Endometrium (tissue), 2 donors: ENCODE data around the gene AP1M1.

Source experiments
- FAIRE-seq: peaks from 2 replicates; lab custom pipeline; 2012; peaks lifted over from hg19 to GRCh38; lab: Jason Lieb, UNC
- donor health status: control.
- donor health status: control.

Gene AP1M1

DNA sequence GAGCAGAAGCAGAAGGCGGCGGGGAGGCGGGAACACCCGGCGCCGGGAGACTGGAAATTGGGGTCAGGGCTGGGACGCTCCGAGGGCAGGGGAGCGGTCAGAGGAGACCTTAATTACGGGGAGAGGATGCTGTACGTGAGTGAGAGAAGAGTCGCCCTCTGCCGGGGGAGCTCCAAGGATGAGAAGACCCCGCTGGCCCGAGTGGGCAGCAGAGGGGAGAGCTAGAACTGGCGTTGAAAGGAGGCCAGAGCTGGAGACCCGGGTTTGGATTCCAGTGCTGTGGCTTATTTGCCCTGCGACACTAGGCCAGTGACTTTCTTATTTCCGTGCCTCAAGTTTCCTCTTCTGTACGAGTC lies 12.0 kb upstream of the AP1M1 start:
- no peak for FAIRE-seq

- no peak for FAIRE-seq
Measured at GRCh38 chr19:16188521-16188920, 9.2 kb upstream of the AP1M1 start.

GRCh38 chr19:16190198-16190597 lies 7.5 kb upstream of the AP1M1 start:
- no peak for FAIRE-seq

DNA sequence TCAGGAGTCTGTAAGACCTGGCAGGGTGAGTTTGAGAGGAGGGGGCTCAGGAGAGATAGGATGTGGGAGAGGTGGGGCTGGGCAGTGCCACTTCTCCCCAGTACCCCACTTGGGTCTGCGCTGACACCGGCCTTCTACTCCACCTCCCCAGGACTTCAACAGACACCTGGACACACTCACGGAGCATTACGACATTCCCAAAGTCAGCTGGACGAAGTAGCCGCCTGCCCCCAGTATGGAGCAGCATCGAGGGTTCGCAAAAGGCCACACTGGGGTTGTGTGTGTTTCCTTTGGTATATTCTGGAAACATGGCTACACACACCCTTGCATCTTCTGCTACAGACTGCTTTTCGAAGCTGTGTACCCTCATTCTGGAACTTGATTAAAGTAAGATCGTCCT lies 7.0 kb upstream of the AP1M1 start:
- no peak for FAIRE-seq

DNA sequence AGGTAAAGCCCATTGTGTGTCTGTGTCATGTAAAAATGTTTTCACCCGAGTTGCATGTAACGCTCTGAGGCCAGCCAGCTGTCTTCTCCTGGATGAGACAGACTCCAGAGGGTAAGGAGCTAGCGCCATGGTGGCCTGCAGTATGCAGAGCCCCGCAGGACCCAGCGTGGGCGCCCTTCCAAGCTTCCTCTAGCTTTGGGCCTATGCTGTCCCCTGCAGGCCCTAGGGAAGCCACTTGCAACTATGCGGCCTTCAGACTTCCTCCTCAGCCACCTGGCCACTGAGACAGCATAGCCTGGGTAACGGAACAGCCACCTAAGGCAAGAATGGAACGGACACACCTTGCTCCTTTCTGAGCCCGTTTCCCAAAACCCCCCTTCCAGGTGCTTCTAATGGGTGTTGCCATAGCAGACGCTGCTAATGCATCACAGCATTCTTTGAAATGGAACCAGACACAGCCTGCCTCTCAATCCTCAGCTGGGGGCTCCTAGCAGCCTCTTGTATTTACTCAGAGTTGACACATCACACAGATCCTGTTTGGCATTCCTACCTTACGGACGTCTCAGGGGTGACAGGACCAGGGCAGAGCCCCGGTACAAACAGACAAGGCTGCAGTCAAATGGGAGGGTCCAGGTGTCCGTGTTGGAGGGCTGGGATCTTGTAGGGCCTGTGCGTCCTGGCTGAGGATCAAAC lies 6.3 kb upstream of the AP1M1 start:
- FAIRE-seq: no peak

DNA sequence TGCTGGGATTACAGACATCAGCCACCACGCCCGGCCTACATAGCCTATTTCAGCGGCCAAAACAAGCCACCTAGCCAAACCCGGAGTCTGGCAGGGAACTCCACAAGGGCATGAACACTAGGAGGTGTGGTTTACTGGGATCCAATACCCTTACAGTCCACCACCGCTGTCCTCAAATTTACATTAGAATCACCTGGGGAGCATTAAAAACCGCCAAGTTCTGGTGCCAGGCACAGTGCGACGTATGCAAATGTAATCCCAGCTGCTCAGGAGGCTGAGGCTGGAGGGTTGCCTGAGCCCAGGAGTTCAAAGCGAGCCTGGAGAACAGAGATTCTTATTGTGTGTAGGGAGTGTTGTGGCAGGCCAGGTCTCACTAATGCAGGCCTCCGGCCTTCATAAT lies 4.2 kb upstream of the AP1M1 start:
- FAIRE-seq: no peak

- no peak for FAIRE-seq
Measured at GRCh38 chr19:16197188-16197621, 506 bp upstream of the AP1M1 start.

DNA sequence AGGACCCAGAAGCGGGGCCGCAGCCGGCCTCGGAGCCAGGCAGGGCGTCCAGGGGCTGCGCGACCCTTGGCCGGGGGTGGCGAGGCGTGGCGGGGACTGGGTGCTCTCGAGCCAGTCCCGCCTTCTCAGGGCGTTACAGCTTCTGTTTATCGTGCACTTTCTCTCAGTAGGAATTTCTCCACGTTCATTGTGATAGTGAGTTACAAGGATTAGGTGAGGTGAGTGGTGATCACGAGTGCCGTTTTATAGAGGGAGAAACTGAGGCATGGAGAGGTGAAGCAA lies 600 bp downstream of the AP1M1 start:
- no peak for FAIRE-seq

DNA sequence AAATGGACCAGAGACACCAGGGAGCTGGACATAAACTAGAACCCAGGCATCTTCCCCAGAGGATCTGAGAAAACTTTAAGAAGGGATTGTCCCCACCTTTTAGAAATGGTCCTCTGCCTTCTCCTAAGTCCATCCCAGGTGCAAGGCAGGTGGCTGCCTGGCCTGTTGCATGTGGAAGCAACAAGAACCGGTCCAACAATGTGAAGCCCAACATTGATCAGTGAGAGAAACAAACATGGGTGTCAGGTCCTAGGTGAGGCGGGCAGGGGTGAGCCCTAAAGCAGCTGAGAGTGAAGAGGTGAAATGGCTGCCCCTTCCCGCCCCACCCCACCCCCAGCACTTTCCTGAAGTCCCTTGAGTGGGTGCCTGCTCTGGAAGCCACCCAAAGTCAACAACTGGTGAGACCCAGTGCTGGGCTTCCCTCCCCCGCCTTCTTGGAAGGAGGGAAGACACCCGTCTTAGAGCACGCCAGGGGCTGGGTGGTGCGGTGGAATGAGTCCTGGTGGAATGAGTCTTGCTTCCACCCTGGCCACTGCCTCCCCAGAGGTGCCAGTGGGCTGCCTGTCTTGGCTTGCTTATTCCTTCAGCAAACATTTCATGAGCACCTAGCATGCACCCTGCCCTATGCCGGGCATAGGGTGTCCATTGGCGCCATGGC lies 1.7 kb downstream of the AP1M1 start:
- no peak for FAIRE-seq

- FAIRE-seq: no peak
Measured at GRCh38 chr19:16200038-16201010, 2.6 kb downstream of the AP1M1 start.

DNA sequence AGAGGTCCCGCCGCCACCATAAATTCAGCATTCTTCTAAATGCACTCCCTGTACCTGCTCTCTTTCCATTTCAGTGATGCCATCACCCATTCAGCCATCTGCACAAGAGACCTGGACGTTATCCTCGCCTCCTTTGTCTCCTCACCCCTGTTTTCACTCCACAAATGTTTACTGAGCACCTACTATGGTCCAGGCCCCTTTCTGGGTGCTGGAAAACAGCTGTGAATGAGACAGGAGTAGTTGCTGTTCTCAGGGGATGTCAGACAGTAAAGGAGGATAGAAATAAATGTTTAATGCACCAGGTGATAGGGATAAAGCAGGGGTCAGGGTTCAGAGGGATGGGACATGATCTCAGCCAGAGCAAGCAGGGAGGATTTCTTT lies 3.3 kb downstream of the AP1M1 start:
- no peak for FAIRE-seq

DNA sequence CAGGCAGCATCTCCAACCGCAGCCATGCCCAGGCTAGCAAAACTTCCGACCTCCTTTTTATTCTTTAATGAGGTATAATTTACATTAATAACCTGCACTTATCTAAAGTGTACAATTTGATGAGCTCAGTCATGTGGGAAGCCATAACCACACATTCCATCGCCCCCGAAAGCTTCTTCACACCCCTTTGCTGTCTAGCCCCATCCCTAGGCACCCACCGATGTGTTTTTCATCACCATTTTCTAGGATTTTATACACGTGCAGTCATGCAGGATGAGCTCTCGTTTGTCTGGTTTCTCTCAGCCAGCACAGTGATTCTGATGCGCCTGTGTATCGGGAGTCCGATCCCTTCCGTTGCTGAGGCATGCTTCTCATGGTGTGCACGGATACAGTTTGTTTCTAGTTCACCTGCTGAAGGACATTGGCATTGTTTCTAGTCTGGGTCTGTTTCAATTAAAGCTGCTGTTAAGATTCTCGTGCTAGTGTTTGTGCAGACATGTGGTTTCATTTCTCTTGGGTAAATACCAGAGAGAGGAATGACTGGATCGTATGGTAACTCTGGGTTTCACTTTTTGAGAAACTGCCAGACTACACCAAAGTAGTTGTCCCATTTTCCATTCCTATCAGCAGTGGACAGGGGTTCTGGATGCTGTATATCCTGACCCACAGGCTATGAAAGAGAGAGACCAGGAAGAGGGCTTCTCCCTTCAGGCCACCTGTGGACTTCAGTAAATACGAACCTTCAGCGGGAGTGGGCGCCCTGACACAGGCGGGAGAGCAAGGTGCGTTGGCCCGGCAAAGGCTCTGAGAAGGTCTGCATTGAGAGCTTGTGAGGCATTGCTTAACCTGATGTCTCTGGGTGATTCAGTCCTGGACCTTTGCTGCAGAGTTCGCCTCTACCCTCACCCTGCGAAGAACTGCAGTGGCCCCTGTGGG lies 4.9 kb downstream of the AP1M1 start:
- FAIRE-seq: no peak

DNA sequence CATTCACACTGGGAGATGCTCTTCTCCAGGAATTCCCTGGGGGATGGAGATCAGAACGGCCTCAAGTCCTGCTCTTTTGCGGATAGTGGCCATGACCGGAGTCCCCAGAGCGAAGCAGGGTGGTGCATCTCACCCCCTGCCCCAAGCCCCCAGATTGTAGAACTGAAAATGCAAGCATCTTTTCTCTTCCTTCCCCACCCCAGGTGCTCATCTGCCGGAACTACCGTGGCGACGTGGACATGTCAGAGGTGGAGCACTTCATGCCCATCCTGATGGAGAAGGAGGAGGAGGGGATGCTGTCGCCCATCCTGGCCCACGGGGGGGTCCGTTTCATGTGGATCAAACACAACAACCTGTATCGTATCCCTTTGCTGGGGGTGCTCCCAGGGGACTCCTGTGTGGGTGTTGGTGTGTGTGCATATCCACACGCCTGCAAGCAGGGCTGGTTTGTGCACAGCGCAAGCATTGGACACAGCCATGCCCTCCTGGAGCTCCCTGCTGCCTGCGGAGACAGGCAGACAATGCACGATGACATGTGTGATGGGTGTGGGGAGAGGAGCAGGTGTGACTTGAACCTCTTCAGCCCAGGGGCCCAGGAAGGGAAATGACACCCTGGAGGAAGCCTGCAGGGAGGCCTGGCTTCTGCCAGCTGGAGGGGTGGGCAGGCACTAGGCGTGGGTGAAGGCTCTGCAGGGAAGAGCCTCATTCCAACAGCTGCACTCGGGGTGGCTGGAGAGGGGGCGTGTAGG lies 5.7 kb downstream of the AP1M1 start:
- FAIRE-seq: no peak

DNA sequence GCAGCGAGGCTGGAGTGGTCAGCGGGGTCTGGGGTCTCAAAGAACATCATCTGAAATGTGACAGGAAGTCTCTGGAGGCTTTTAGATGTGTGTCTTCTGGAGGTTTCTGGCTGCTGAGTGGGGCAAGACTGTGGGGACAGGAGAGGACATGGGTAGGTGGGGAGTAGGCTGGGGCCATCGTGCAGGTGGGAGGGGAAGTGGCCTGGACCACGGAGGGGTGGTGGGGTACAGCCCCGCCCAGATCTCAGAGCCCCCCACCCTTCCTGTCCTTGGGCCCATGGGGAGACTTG lies 6.2 kb downstream of the AP1M1 start:
- no peak for FAIRE-seq

DNA sequence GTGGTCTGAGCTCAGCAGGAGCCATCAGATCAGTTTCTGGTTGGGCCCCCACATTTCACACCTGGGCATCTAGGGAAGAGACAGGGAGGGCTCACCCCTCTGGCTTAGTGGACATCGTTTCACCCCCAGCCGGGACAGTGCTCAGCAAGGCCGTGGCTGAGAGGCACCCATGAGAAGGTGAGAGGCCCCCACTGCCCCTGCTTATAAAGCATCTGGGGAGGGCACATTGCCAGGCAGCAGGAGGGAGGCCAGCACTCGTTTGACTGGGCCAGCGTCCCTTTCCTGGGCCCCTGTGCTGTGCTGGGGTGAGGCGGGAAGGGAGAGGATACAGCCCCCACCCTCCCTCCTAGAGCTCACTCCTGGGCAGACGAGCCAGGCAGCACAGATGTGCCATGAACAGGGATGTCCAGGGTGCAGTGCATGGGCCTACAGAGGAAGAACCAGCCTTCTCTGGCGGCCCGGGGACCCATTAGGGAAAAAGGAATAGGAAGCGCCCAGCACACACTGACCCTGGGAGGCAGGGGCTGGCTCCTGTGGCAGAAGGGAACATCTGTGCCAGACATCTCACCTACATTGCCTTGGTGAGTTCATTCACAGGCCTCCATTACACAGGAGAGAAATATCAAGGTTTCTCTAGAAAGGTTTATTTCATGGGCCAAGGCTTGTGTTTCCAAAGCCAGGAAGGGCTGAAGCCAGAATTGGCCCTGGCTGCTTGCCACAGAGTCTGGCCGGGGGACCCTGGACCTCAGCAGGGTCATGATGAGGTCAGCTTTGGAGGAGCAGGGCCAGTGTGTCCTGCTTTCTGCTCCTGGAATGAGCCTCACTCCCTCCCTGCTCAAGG lies 7.7 kb downstream of the AP1M1 start:
- no peak for FAIRE-seq

DNA sequence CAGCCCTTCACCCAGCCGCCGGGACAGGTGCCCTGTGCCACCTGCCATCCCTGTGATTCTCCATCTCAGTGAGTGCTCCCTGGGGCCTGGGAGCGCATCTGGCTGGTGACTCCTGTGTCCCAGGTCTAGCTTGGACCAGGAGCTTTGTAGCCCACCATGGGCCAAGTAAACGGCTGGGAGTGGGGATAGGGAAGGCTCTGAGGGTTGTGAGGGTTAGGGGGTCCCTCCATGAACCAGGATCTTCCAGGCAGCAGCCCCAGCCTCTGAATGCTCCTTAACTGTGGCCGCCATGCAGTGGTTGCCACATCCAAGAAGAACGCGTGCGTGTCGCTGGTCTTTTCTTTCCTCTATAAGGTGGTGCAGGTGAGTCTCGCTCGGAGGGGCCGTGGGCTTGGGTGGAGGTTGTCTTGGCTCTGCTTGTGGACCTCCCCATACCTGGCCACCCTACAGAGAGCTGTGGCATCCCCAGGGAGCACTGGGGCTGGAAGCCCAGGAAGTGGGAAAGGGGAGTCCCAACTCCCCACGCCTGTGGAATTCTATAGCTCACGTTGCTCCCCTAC lies 8.4 kb downstream of the AP1M1 start:
- FAIRE-seq: no peak

- no peak for FAIRE-seq
Measured at GRCh38 chr19:16206637-16207036, 8.9 kb downstream of the AP1M1 start.

- no peak for FAIRE-seq
Measured at GRCh38 chr19:16207063-16207462, 9.4 kb downstream of the AP1M1 start.

DNA sequence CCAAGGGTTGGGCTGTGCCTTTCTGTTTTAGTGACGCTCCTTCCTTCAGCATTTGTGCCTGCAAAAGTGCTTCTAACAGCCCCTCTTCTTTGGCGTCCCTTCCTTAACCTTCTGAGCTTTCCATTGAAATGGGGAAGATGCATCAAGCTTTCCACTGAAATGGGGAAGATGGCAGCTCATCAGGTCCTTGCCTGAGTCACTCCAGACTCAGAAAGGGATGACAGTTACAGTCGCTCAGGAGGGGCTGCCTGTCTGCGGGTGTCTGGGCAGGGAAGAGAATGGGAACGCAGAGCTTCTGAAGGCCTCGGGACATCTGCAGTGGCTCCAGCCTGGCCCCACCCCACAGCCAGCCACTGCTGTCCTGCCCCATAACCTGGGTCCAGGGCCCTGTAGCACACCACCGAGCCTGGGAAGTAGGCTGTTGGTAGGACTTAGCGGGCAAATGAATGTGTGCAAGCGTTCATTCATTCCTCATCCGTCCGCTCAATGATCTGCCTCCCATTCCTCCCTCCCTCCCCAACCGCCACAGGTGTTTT lies 9.8 kb downstream of the AP1M1 start:
- FAIRE-seq: no peak
